WTC11 (cell line): ENCODE data around the gene GAL. TPM values are rescaled to one million over a fixed set of nuclear protein-coding genes. Genes with fewer than 3 reads are reported as not detected.

Experiments used
- total RNA-seq: library from RNA; stranded (reverse); gene quantifications from 3 replicates; pipeline ENCODE4 v1.2.3, GENCODE V29; 2021

GAL gene
- total RNA-seq, 1 experiment from 2014 or later, result 102 TPM

Other genes with a start within 250 kb of the GAL start
- gene PPP6R3, start 223.8 kb upstream of the GAL start, total RNA-seq, result 124 to 138 TPM (median 132 TPM) in 3 replicates
- gene TESMIN, start 67.0 kb downstream of the GAL start, total RNA-seq, result 78.8 to 91.9 TPM (median 85.6 TPM) in 3 replicates
- 18.4 to 28.1 TPM (median 20.3 TPM) in 3 replicates for gene CPT1A, start 157.4 kb downstream of the GAL start, total RNA-seq
- 80.1 to 83.6 TPM (median 82.3 TPM) in 3 replicates for gene MRPL21, start 219.3 kb downstream of the GAL start, total RNA-seq
- gene IGHMBP2, start 219.3 kb downstream of the GAL start, total RNA-seq, result 17.8 to 22.5 TPM (median 19.3 TPM) in 3 replicates